SK-MEL-5 (cell line): ENCODE results near the gene TGFB3. TPM values are rescaled to one million over a fixed set of nuclear protein-coding genes. Genes with fewer than 3 reads are reported as not detected.
A peak's percentile ranks its signal among the peaks of the same experiment; 100 is the strongest.
"Not testable (repeated sequence)": the region's sequence is repeated elsewhere in the genome, so short reads cannot be mapped to it uniquely, and the experiment has no call there.

Experiments used
- DNase-seq: peaks from one replicate; pipeline ENCODE4 v3.0.0-alpha.2; 2016; ENCODE audit warnings: low read depth, low spot score
- in situ Hi-C: cut with HindIII; loops from 2 replicates; pipeline ENCODE4 v1.10.0; 2016; ENCODE audit warnings: low sequenced_read_pairs, high pct_unique_total_duplicates, low pct_unique_long_range_greater_than_20kb
- polyA plus RNA-seq, 2 experiments: library from polyadenylated mRNA; depleted of rRNA; stranded (reverse); fragments of >200 nt; gene quantifications; 2 replicates each; pipeline ENCODE4 v1.2.3, GENCODE V29; 2015
- total RNA-seq: library from RNA; depleted of rRNA; stranded (reverse); fragments of >200 nt; shearing (Covaris generic); gene quantifications from 2 replicates; pipeline ENCODE4 v1.2.3, GENCODE V29; 2014; rRNA removed

TGFB3 gene
- 2.8 and 4.4 TPM in 2 replicates for total RNA-seq
- 7.9 and 12.3 TPM in 2 replicates for polyA plus RNA-seq (2015; cell fraction: cytosol; rRNA removed)
- polyA plus RNA-seq (2015; cell fraction: nucleus; rRNA removed) = 5.6 and 13.0 TPM in 2 replicates

DNA sequence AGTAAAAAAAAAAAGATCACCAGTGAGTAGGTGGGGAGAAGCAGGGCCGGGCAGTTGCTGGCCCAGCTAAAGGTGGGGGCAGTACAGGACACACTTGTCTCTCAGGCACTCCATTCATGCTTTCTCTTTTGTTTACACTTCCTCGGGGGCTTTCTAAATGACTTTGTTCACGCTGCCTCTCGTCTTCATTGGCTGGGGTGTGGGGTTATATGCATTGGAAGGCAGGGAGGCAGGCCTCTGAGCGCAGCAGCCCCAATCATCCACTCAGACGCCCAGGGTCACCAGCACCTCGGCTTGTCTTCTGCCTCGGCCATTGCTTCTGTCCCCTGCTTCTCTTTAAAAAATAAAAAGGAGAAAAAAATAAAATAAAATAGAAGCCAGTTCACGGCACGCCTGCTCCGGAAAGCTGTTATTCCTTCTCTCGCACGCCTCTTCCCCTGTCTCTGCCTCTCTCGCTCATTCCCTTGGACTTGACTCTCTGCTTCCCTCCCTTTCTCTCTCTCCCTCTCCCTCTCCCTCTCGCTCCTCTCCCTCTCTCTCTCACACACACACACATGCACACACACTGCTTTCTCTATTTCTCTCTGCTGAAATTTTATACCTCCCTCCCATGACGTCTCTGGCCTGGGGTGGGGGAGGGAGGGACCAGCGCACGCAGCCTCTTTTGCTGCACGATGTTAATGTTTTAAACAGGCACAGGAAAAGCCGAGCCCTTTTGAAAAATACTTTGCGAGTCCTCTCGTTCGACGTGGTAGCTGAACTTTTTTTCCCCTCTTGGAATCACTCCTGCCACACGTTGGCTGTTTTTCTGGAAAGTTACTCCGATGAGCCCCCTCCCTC, at the start of gene TGFB3:
Gene TGFB3 (minus strand): TSS at position 570 of the 840 bp plus-strand sequence. CDS start 1,102 bp downstream, outside the sequence.
- in situ Hi-C loops = loop anchor here (25.0 kb wide), 1 partner anchor 269 kb away; no protein-coding TSS in a partner anchor
- peak; percentile 78 for DNase-seq

DNA sequence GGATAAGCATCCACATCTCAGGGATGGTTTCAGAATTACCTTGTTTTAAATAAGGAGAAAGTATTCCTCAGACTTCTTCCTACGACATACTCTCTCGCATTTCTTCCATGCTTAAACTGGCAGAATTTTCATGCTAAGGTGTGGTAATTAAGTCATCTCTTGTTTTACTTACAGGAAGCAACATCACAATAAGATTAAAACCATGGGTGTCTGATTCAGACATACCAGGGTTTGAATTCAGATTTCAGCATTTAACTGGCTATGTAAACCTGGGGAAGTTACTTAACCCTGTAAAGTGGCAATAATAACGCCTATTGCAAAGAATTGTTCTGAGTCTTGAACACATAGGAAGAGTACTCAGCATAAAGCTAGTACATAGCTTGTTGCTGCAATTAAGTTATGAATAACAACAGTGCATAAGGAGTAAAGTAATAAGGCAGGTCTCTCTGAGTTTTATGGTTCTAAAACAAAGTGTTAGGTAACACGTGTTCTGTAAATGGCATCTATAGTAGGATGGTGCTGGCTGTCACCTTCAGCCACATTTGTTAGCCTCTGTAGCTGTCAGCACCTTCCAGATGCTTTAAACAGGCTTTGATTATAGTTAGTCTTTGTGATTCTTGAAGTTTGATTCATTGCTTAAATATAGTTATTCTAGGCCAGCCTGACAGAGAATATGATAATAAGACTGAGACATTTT, 42.6 kb upstream of the TGFB3 start:
- DNase-seq = no peak
- in situ Hi-C loops = no loop called here

DNA sequence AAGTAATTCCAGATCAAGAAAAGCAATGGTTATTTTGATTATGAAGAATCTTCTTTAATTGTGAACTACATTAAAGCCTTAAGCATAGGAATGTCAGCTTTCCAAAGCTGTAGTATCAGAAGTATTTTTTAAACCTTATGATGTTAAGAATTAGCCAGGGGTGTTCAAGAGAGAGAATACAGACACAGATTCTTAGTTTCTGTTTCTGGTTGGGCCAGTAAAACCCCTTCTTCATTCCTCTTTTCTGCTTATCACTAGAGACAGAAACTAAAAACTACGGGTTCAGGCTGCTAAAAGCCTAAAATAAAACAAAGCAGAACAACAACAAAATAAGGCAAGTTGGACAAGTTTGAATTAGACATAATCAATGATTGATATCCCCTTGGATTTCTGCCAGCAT, 42.0 kb upstream of the TGFB3 start:
- in situ Hi-C loops = no loop called here
- DNase-seq = no peak

DNA sequence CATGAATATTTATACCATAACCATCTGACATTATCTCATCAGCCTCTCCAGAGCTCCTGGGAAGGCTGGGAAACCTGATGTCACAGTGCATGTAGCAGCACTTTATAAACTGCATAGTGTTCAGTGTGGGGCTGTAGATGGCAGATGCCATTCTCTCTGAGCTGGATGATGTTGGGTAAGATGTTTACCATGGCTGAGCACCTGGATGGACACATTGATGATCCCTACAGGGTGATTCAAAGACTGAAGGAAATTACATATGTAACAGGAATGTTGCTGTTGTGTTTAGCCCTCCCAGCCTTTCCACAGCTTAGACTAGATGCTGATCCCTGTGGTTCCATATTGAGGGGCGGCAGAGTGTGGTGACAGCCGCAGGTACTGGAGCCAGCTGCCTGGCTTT, 41.2 kb upstream of the TGFB3 start:
- no peak for DNase-seq
- in situ Hi-C loops = no loop called here

DNA sequence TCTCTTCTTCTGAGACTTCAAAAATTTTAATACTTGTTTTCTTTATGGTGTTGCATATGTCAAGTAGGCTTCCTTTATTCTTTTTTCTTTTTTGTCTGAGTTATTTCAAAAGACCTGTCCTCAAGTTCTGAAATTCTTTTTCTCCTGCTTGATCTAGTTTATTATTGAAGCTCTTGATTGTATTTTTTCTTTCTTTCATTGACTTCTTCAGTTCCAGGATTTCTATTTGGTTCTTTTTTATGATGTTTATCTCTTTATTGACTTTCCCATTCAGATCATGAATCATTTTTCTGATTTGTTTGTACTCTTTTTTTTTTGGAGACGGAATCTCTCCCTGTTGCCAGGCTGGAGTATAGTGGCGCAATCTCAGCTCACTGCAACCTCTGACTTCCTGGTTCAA, 37.9 kb upstream of the TGFB3 start:
- in situ Hi-C loops = no loop called here
- no peak for DNase-seq

DNA sequence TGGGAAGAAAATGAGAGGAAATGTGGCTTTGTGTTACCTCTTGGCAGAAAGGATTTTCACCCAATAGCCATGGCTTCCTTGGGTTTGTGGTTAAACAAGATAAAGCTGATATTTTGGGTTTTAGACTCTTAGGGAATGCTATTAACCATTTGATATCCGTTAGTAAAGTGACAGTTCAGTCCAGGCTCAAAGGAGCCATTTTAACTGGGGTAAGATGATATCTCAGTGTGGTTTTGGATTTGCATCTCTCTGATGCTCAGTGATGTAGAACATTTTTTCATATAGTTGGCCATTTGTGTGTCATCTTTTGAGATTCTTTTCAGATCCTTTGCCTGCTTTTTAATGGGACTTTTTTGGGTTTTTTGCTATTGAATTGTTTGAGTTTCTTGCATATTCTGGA, 33.9 kb upstream of the TGFB3 start:
- in situ Hi-C loops = no loop called here
- DNase-seq = peak; percentile 4

DNA sequence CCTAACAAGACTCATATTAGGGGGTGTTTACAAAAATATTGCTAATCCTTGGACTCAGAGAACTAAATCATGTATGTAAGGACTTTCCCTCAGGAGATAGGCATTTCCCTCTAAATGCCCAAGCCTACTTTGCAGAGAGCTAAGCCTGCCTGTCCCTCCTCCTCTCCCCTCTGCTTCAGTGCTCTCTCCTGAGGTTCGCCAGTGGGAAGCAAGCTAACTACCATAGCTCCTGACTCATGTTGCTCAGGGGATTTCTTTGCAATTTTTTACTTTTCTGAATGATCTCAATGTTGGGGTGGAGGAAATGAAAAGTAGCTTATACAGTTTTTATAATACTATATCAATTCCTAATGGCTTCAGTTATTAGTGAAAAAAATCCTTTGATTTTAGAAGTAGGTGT, 33.4 kb upstream of the TGFB3 start:
- in situ Hi-C loops = no loop called here
- DNase-seq = no peak

DNA sequence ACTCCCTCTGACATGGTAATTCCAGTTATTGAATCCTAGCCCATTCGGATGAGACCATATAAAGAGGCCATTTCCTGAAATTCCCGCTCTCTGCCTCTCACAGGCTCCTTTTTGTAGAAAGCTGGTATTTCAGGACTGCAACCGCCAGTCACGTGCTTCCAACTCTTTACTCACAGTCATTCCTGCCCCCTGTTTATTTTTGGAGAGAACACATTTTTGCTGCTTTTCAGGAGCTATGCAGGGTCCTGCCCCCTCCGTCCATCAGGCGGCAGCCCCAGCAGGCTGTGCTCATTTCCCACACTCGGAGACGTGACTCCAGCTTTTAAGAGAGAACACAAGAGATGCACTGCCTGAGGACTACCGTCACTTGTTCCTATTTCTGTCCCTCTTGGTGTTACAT, 30.6 kb upstream of the TGFB3 start:
- in situ Hi-C loops = no loop called here
- no peak for DNase-seq

DNA sequence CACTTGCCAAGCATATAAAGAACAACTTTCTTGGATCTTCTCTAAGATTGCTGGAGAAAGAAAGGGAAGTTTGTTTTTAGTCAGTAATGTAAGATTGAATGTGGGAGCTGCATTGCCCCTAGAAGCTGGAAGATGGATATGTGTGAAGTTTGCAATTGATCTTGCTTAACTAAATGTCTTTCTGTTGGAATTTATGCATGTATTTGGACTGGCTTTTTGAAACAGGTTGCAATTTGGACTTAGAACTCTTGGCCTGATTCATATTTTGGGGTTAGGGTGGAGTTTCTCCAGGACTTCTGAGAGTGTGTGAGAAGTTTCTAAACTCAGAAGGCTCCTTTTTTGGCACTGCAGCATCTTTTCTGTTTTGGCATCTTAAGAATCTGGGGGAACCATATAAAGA, 30.1 kb upstream of the TGFB3 start:
- no peak for DNase-seq
- in situ Hi-C loops = no loop called here

DNA sequence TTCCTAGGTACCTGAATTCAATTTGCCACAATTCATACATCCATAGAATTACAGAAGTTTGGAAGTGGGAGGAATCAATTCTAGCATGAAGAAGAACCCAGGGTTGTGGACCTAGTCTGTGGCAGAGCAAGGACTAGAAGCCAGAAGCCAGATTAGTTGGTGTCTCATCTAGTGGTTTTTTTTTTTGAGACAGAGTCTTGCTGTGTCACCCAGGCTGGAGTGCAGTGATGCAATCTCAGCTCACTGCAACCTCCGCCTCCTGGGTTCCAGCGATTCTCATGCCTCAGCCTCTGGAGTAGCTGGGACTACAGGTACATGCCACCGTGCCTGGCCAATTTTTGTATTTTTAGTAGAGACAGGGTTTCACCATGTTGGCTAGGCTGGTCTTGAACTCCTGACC, 27.8 kb upstream of the TGFB3 start:
- DNase-seq, in situ Hi-C loops: not testable (repeated sequence)

DNA sequence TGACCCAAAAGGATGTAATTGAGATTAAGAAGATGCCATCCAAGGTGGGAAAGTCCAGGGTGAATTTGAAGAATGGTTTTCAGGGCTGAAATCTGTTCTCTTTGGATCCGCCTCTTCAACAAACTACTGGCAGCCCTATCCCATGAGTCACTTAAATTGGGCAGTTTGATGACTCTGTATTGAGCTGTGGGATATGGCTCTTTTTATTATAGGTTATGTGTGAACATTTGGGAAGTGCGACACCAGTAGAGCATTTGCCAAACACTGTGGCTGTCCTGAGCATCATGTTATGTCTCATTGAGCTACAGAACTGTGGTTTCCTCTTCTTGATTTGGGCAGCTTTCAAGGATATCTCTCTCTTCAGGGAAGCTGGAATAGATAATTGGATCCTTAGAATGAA, 26.1 kb upstream of the TGFB3 start:
- in situ Hi-C loops = no loop called here
- DNase-seq = no peak

DNA sequence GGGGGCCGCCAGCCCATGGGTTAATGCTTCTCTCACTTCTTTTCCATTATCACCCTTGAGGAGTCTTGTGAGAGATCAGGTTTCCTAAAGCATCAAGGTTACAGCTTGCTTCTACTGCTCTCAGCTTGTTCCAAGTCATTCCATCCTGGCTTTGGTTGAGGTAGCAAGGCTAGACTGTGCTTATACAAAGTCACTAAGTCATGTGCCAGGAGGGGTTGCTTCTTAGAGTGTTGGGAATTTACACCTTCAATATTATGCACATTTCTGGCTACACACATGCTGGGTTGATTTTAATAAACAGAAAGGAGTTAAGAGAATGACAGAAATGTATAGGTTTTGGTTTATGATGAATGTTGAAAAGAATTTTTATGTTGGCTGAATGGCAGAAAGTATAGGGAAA, 25.6 kb upstream of the TGFB3 start:
- in situ Hi-C loops = no loop called here
- no peak for DNase-seq

DNA sequence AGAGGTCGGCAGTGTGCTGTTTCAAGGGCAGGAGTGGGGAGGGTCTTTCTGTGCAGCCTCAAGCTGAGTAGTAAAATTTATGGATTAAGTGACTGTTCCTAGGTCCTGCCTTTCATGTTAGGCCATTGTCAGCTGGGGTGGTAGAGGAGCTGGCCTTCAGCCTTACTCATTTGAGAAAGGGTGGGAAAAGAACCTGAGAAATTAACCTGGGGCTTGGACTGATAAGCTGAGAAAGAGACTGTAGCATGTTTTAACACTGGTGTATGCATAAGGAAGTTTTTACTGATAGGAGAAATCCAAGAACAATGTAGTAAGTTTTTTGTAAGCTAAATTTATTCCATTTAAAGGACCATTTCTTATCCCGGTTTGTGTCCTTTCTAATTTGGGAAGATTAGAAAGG, 24.5 kb upstream of the TGFB3 start:
- in situ Hi-C loops = no loop called here
- DNase-seq = no peak

DNA sequence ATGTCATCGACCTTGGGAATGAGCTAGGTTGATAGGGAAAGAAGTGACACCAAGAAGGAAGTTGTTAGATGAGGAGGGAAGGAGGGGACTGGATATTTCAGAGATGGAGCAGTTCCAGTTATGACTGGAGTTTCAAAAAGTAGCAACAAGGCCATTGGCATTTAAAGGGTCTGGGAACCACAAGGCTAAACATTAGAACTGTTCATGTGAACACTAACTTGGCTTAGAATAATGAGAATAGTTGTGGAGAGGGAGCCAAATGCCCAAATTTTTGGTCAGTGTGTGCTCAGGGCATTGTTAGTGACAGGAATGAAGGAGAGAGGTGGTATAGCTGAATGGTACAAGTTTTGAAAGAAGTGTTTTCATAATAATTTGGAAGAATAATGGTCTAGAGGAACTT, 20.6 kb upstream of the TGFB3 start:
- no peak for DNase-seq
- in situ Hi-C loops = no loop called here

DNA sequence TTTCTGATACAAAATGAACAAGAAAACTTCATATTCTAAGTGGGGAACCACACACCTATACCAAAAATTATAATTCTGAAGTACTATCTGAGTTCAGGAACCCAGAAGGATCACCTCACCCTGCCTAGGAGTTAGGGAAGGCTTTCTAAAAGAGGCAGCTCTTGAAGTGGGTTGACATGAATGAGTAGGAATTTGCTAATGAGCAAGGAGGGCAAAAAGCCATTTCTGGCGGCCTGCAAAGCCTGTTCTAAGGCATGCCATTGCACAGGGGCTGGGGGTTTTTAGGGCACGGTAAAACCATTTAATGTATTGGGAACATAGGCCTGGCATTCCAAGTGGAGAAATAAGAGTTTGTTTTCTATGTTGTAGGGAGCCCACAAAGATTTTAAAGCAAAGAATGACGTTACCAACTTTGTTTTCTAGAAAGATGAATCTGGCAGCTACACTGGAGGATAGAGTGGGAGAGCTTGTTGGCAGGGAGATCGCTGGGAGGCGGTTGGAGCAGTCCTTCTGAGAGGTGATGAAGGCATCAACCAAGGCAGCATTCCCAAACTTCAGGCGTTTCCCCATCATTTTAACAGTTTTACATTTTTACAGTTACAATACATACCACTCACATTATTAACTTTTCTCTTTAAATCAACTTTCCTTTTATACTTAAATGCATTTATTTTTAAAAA, 17.9 kb upstream of the TGFB3 start:
- in situ Hi-C loops = loop anchor here (25.0 kb wide), 1 partner anchor 287 kb away; no protein-coding TSS in a partner anchor

DNA sequence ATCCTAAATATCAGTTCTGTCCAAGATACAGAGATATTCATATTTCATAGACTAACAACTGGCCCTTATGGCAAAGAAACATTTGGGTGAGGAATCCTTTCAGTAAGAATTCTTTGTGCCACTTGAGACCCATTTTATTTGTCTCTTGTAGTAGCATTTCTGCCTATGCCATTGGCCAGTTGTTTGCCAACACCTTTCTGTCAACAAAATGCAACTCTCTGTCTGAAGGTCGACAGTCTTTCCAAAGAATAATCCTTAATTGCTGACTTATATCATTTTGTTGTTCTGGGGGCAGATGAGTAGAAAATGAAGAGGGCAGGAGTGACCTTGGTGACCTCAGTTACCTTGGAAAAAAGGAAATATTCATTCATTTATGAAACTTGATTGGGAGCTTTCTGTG, 14.7 kb upstream of the TGFB3 start:
- no peak for DNase-seq
- in situ Hi-C loops = loop anchor here (25.0 kb wide), 1 partner anchor 284 kb away; no protein-coding TSS in a partner anchor

More for the DNA sequence above, 17.9 kb upstream of the TGFB3 start:
- no peak for DNase-seq

DNA sequence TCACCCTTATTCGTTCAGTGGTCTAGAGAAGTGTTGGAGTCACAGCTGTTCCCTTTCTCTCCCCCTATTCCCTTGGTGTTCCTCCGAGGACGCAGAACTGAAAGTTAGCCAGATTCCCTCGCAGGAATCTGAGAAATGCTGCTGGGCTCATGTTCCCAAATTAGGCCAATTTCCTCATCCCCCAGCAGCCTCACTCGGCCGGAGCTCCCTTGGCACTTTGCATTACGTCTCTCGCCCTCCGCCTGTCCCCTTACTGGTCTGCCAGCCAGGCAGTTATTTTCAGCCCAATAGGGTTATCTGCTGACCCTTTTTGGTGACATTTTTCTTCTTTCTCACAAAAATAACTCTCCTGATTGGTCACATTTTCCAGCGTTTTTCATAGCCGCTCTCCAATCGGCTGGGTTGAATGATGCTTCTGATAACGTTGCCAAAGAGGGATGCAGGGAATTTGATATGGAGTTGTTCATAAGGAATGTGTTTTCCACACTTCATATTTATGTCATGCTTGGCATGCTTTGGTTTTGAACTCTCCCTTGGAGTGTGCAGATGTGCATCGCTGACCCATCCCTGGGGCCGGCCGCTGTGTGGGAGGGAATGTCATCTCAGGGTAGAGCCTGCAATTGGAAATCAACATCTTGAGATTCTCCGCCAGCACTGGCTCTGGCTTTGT, 13.7 kb upstream of the TGFB3 start:
- no peak for DNase-seq
- in situ Hi-C loops = loop anchor here (25.0 kb wide), 1 partner anchor 283 kb away; no protein-coding TSS in a partner anchor
